IMR-90 (cell line): Measurements from ENCODE around the gene HRAS.

Experiments used
- FOS ChIP-seq: fragments of 150-350 bp; IDR thresholded peaks from 2 replicates; pipeline ENCODE4 v1.6.1; 2016; ENCODE audit warnings: low read depth, low read length
- MAFK ChIP-seq: IDR thresholded peaks from 2 replicates; pipeline ENCODE4 v1.6.1; 2012; ENCODE audit warnings: low read depth, low read length, improper control_type of control experiment
- POLR2A ChIP-seq: IDR thresholded peaks from 2 replicates; pipeline ENCODE4 v1.6.1; 2012; ENCODE audit warnings: mild to moderate bottlenecking, low read depth, low read length
- SMC3 ChIP-seq: fragments of 150-350 bp; IDR thresholded peaks from 2 replicates; pipeline ENCODE4 v1.6.1; 2016; ENCODE audit warnings: low read depth, mild to moderate bottlenecking, antibody characterized with exemption, low read length, moderate library complexity
- TF ChIP-seq, protein P1 (sequence below): conservative IDR thresholded peaks from 2 replicates; pipeline ENCODE4 v1.5.1; 2012; ENCODE audit warnings: mild to moderate bottlenecking, low read depth, low read length, improper control_type of control experiment

DNA sequence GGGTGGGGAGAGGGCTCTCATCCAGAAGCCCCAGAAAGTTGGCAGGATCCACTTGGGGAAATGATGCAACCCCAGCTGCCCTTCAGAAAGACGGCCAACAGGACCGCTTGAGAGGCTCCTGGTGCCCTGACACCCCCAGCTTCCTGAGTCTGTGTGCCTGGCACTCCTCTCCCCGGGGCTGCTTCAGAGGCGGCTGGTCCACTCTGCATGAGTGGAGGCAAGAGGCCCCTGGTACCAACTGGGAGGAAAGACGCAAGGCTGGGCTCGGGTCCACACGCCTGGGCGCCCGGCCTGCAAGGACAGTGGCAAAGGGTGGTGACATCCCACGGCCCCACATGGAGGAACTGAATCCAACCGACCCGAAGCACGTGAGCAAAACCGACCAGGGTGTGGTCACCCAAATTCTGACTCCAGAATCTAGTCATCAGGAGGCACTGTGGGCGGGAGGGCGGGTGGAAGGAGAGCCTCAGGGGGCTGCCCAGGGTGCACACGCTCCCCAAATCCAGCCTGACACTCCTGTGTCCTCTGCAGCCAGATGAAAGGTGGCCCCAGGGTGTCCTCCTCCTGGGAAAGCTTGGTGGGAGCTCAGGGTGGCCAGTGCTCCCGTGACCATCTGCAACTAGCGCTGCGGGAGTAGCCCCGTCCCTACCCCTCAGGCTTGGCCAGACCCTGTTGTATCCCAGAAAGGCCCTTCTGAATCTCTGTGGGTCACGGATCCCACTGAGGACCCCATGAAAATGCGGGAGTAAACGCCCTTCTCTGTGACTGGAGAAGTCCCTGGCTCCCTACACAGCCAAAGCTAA lies 32.0 kb downstream of the HRAS start:
- TF ChIP-seq POLR2A, result no peak
- TF ChIP-seq, protein P1, sequence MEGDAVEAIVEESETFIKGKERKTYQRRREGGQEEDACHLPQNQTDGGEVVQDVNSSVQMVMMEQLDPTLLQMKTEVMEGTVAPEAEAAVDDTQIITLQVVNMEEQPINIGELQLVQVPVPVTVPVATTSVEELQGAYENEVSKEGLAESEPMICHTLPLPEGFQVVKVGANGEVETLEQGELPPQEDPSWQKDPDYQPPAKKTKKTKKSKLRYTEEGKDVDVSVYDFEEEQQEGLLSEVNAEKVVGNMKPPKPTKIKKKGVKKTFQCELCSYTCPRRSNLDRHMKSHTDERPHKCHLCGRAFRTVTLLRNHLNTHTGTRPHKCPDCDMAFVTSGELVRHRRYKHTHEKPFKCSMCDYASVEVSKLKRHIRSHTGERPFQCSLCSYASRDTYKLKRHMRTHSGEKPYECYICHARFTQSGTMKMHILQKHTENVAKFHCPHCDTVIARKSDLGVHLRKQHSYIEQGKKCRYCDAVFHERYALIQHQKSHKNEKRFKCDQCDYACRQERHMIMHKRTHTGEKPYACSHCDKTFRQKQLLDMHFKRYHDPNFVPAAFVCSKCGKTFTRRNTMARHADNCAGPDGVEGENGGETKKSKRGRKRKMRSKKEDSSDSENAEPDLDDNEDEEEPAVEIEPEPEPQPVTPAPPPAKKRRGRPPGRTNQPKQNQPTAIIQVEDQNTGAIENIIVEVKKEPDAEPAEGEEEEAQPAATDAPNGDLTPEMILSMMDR, result no peak
- no peak for TF ChIP-seq FOS
- TF ChIP-seq SMC3, result no peak
- no peak for TF ChIP-seq MAFK
